IMR-90 (cell line): ENCODE data around the gene PAK5. TPM values are rescaled to one million over a fixed set of nuclear protein-coding genes. Genes with fewer than 3 reads are reported as not detected.

Source experiments
- ATAC-seq: fragments of 200-7000 bp; cut with Tn5 transposase; 2 replicates; pipeline ENCODE4 v1.9.1; 2020; ENCODE audit warnings: low read depth, mild to moderate bottlenecking, moderate library complexity
- BruUV-seq: library from RNA; stranded (reverse); fragments of 400-500 nt; replicated peaks from 2 replicates; lab custom pipeline; 2021; lab: Mats Ljungman, UMichigan
- CTCF ChIA-PET: fragments of 300-600 bp; formaldehyde crosslinking; extraction: SDS; loops from one replicate; lab custom pipeline; 2021; ENCODE audit warnings: antibody characterized with exemption; lab: Yijun Ruan, JAX
- POLR2A ChIA-PET: fragments of 300-600 bp; sonication (Branson Sonifier 250); formaldehyde crosslinking; loops from one replicate; lab custom pipeline; 2022; ENCODE audit warnings: antibody characterized with exemption; ENCODE audit not compliant: unreplicated experiment; lab: Charles Lee
- DNase-seq: peaks from one replicate; pipeline ENCODE4 v3.0.0; 2013
- H2AFZ ChIP-seq: replicated peaks from 2 replicates; pipeline ENCODE3; 2013; ENCODE audit warnings: low read length, mild to moderate bottlenecking; ENCODE audit not compliant: poor library complexity
- H2AK5ac ChIP-seq: 2 replicates; pipeline ENCODE4 v1.6.1; 2013; ENCODE audit warnings: low read depth, low read length, inconsistent platforms
- H2AK9ac ChIP-seq: replicated peaks from 2 replicates; pipeline ENCODE3; 2013; ENCODE audit warnings: mild to moderate bottlenecking, low read depth, low read length, moderate library complexity; ENCODE audit not compliant: poor library complexity
- H2BK120ac ChIP-seq: 2 replicates; pipeline ENCODE4 v1.6.1; 2013; ENCODE audit warnings: low read depth, low read length, inconsistent platforms
- H2BK15ac ChIP-seq: 3 replicates; pipeline ENCODE4 v1.6.1; 2013; ENCODE audit warnings: low read depth, low read length, inconsistent platforms
- H2BK20ac ChIP-seq: 2 replicates; pipeline ENCODE4 v1.6.1; 2013; ENCODE audit warnings: low read depth, mild to moderate bottlenecking, inconsistent platforms, low read length, moderate library complexity
- H2BK5ac ChIP-seq: 2 replicates; pipeline ENCODE4 v1.6.1; 2013; ENCODE audit warnings: mild to moderate bottlenecking, low read depth, low read length, inconsistent platforms; ENCODE audit not compliant: poor library complexity, severe bottlenecking
- H3K14ac ChIP-seq: replicated peaks from 2 replicates; pipeline ENCODE4 v1.6.1; 2013; ENCODE audit warnings: low read depth, low read length, inconsistent platforms
- H3K18ac ChIP-seq: 2 replicates; pipeline ENCODE4 v1.6.1; 2013; ENCODE audit warnings: low read depth, low read length, control low read depth
- H3K23ac ChIP-seq: 2 replicates; pipeline ENCODE4 v1.6.1; 2013; ENCODE audit warnings: low read depth, low read length, inconsistent platforms
- H3K27ac ChIP-seq: 2 replicates; pipeline ENCODE4 v1.5.1; 2013; ENCODE audit warnings: mild to moderate bottlenecking, control low read depth, low read length; ENCODE audit not compliant: insufficient read depth
- H3K27me3 ChIP-seq: 2 replicates; pipeline ENCODE4 v1.6.1; 2013; ENCODE audit warnings: low read length; ENCODE audit not compliant: control insufficient read depth, insufficient read depth
- H3K36me3 ChIP-seq: 2 replicates; pipeline ENCODE4 v1.6.1; 2013; ENCODE audit warnings: low read length, mixed read lengths; ENCODE audit not compliant: control insufficient read depth, insufficient read depth
- H3K4ac ChIP-seq: 2 replicates; pipeline ENCODE4 v1.6.1; 2013; ENCODE audit warnings: low read depth, low read length, inconsistent platforms
- H3K4me1 ChIP-seq: 2 replicates; pipeline ENCODE4 v1.6.1; 2013; ENCODE audit warnings: low read length, mixed read lengths; ENCODE audit not compliant: control insufficient read depth, insufficient read depth
- H3K4me2 ChIP-seq: 2 replicates; pipeline ENCODE4 v1.6.1; 2013; ENCODE audit warnings: low read depth, mild to moderate bottlenecking, control low read depth, low read length, moderate library complexity
- H3K4me3 ChIP-seq: 2 replicates; pipeline ENCODE4 v1.5.1; 2013; ENCODE audit warnings: low read depth, mild to moderate bottlenecking, control low read depth, low read length, moderate library complexity; ENCODE audit not compliant: insufficient read depth
- H3K56ac ChIP-seq: 2 replicates; pipeline ENCODE4 v1.6.1; 2013; ENCODE audit warnings: low read length, inconsistent platforms; ENCODE audit not compliant: insufficient read depth; ENCODE audit errors: extremely low read depth
- H3K79me1 ChIP-seq, 2 experiments: 2 replicates each; pipeline ENCODE4 v1.6.1; 2013; ENCODE audit warnings: low read length in 2 of 2, inconsistent platforms in 1 of 2, low read depth in 1 of 2
- H3K9ac ChIP-seq: 2 replicates; pipeline ENCODE4 v1.6.1; 2013; ENCODE audit warnings: low read depth, low read length, control low read depth
- H3K9me1 ChIP-seq: 2 replicates; pipeline ENCODE4 v1.6.1; 2013; ENCODE audit warnings: low read length, inconsistent platforms; ENCODE audit not compliant: insufficient read depth
- H3K9me3 ChIP-seq: 2 replicates; pipeline ENCODE4 v1.6.1; 2013; ENCODE audit warnings: low read length; ENCODE audit not compliant: control insufficient read depth, insufficient read depth
- H4K20me1 ChIP-seq: 2 replicates; pipeline ENCODE4 v1.6.1; 2013; ENCODE audit warnings: low read length, inconsistent platforms; ENCODE audit not compliant: insufficient read depth
- H4K5ac ChIP-seq: 2 replicates; pipeline ENCODE4 v1.6.1; 2013; ENCODE audit warnings: mild to moderate bottlenecking, low read depth, low read length, control low read depth
- H4K8ac ChIP-seq, 2 experiments: 2 replicates each; pipeline ENCODE4 v1.6.1; 2013; ENCODE audit warnings: low read depth in 2 of 2, low read length in 2 of 2, control low read depth in 1 of 2, inconsistent platforms in 1 of 2
- H4K91ac ChIP-seq: 2 replicates; pipeline ENCODE4 v1.6.1; 2013; ENCODE audit warnings: low read depth, low read length, inconsistent platforms; ENCODE audit not compliant: insufficient read depth
- CTCF ChIP-seq: conservative IDR thresholded peaks from 2 replicates; pipeline ENCODE4 v1.5.1; 2012; ENCODE audit warnings: mild to moderate bottlenecking, low read depth, low read length, improper control_type of control experiment
- MAFK ChIP-seq: IDR thresholded peaks from 2 replicates; pipeline ENCODE4 v1.6.1; 2012; ENCODE audit warnings: low read depth, low read length, improper control_type of control experiment
- NFE2L2 ChIP-seq: fragments of 150-350 bp; IDR thresholded peaks from 2 replicates; pipeline ENCODE4 v1.6.1; 2016; ENCODE audit warnings: low read depth, mild to moderate bottlenecking, low read length
- WGBS, 2 experiments: methylation state at CpG; one replicate each; pipeline versions ENCODE4 v1.1.5 to v1.1.7; 2013; ENCODE audit warnings: missing lambda C conversion rate in 2 of 2; ENCODE audit not compliant: insufficient read length in 1 of 2; ENCODE audit errors: extremely low coverage in 2 of 2; 5-methylcytosine and 5-hydroxymethylcytosine counted together
- dilution Hi-C: fragments of 300-500 bp; cut with HindIII; formaldehyde crosslinking; loops from one replicate; pipeline ENCODE4 v1.14.3; 2018; ENCODE audit warnings: low sequenced_read_pairs; ENCODE audit not compliant: unreplicated experiment
- in situ Hi-C: fragments of 300-500 bp; cut with MboI; formaldehyde crosslinking; loops from 3 replicates; pipeline ENCODE4 v1.14.3; 2019; ENCODE audit warnings: low sequenced_read_pairs, inconsistent platforms, mixed read lengths
- intact Hi-C: fragments of 100-400 bp; cut with micrococcal nuclease; formaldehyde crosslinking; loops from 2 replicates; pipeline ENCODE4 v1.10.0; 2022
- polyA plus RNA-seq, 3 experiments: library from polyadenylated mRNA; depleted of rRNA; stranded (reverse); fragments of >200 nt; gene quantifications; 2 replicates each; pipeline ENCODE4 v1.2.3, GENCODE V29; 2012; ENCODE audit warnings: low replicate concordance in 1 of 3
- total RNA-seq: library from RNA; depleted of rRNA; stranded (reverse); fragments of >200 nt; gene quantifications from 2 replicates; pipeline ENCODE4 v1.2.3, GENCODE V29; 2012

The PAK5 gene
- total and polyA plus RNA-seq, 2 of the 4 experiments (the other 2 are of a cell fraction): not detected

- TF ChIP-seq MAFK (peak; percentile 79), NFE2L2 (no peak), CTCF (no peak)
- no peak overlapping the region for H2AK9ac ChIP-seq
- H3K23ac ChIP-seq: no peak overlapping the region
- CTCF ChIA-PET: no interaction called here
- no peak for DNase-seq
- no peak overlapping the region for H3K9ac ChIP-seq
- no peak overlapping the region for H3K27ac ChIP-seq
- intact Hi-C loops: no loop called here
- POLR2A ChIA-PET: no interaction called here
- H3K4me3 ChIP-seq: no peak overlapping the region
- no TSS peak for BruUV-seq
- no peak overlapping the region for H4K91ac ChIP-seq
- no peak overlapping the region for H4K8ac ChIP-seq
- WGBS, 2 experiments: no CpG with 5 or more reads among the region's 5 CpGs
- no peak overlapping the region for H2BK120ac ChIP-seq
- H3K9me1 ChIP-seq: no peaks in the 10 kb centered on the region
- H3K79me1 ChIP-seq: no peaks in the 10 kb centered on the region
- dilution Hi-C loops: no loop called here
- no peaks in the 10 kb centered on the region for H4K20me1 ChIP-seq
- H2BK20ac ChIP-seq: no peak overlapping the region
- no peaks in the 10 kb centered on the region for H3K4me1 ChIP-seq
- no peak overlapping the region for H3K56ac ChIP-seq
- no peak for ATAC-seq
- H2AK5ac ChIP-seq: no peak overlapping the region
- H3K14ac ChIP-seq: no peak overlapping the region
- no peak overlapping the region for H2AFZ ChIP-seq
- H3K9me3 ChIP-seq: no peaks in the 10 kb centered on the region
- H3K4me2 ChIP-seq: no peak overlapping the region
- no peaks in the 10 kb centered on the region for H3K36me3 ChIP-seq
- H2BK5ac ChIP-seq: no peak overlapping the region
- in situ Hi-C loops: no loop called here
- H3K18ac ChIP-seq: no peak overlapping the region
- H3K4ac ChIP-seq: no peak overlapping the region
- peaks cover 5% of the 10 kb centered on the region for H3K27me3 ChIP-seq
- H4K5ac ChIP-seq: no peak overlapping the region
- H2BK15ac ChIP-seq: no peak overlapping the region
Measured at GRCh38 chr20:9582137-9582536, 256.7 kb downstream of the PAK5 start.
